Activated CD8-positive, alpha-beta memory T cell treated with anti-CD3 and anti-CD28 coated beads for 36 hours (primary cell): Measurements from ENCODE around the gene RGS9. TPM values are rescaled to one million over a fixed set of nuclear protein-coding genes. Genes with fewer than 3 reads are reported as not detected.

Experiments used
- CTCF ChIA-PET: fragments of 350-600 bp; sonication (Branson Sonifier 250); formaldehyde crosslinking; loops from one replicate; lab custom pipeline; 2021; ENCODE audit warnings: antibody characterized with exemption; lab: Charles Lee
- POLR2A ChIA-PET: fragments of 350-600 bp; sonication (Branson Sonifier 250); formaldehyde crosslinking; loops from one replicate; lab custom pipeline; 2021; ENCODE audit warnings: antibody characterized with exemption; lab: Charles Lee
- total RNA-seq, 2 experiments: library from RNA; stranded (reverse); gene quantifications; one replicate each; pipeline ENCODE4 v1.2.3, GENCODE V29; 2021

Gene RGS9
- total RNA-seq, 2 experiments from 2014 or later, result 1.3 to 1.7 TPM

DNA sequence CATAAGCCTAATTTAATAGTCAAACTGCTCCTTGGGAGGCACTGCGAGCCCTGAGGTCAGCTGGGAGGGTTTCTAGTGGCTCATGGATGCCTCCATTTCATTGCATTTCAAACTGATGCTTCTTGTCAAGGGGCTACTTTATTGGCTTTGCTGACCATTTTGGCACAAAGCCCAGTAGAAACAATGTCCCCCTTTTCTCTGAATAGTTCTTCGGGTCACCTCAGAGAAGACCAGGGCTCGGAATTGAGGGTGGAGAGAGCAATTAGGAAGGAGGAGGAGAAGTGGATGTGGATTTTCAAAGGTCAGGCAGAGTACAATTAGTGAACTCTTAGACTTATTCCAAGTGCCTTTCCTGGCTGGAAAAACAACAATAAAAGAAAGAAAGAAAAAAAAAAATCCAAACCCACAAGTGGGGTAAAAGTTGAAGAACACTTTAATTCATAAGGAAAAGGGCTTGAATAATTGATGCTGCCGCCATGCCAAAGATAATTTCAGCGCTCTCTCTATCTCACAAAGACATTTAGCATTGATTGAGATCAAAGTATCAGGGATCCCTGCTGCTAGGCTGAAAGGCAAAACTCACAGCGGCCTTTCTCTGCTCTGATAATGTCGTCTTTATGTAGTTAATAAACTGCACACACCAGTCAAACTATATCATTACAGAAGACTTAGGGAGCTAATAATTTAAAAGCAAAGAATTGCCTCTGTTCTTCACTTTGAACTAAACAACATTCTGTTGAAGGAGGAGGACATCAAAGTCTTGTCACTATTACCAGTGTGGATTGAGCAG, 122.7 kb downstream of the RGS9 start:
- ChIA-PET CTCF (no interaction called here), POLR2A (no interaction called here)

DNA sequence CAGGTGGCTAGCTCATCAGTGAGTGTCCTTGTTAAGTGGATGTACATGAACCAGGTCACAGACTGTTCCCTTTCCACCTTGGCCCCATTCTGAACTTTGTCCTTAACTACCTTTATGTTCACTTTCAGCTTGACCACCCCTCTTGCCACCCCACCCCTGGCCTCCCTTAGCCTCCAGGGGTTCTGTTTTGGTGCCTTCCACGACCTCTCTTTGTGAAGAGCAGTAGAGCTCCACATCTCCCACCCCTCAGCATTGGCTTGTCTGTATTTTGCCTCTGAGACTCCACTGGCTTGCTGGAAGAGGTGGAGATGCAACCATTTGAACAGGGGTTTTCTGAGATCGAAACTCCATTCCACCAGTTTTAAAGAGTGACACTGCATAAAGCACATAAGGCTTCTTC, 123.5 kb downstream of the RGS9 start:
- CTCF ChIA-PET, result no interaction called here
- POLR2A ChIA-PET, result no interaction called here

DNA sequence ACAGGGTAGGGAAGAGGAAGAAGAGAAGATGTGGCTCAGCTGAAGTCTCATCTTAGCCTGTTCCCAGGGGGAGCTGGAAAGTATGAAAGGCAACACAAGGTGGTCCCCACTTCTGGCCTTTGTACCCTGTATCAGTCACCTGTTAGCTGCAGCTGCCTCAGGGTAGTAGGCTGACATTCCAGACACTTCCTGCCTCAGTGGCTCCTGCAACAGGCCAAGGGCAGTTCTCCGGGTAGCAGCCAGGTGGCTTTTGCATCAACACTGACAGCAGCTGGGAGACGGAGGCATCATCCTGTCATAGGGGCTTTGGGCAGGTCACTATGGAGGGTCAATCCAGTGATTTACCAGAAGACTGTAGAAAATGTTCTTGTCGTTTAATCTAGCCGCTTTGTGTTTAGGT, 124.0 kb downstream of the RGS9 start:
- POLR2A ChIA-PET, result no interaction called here
- CTCF ChIA-PET, result no interaction called here

DNA sequence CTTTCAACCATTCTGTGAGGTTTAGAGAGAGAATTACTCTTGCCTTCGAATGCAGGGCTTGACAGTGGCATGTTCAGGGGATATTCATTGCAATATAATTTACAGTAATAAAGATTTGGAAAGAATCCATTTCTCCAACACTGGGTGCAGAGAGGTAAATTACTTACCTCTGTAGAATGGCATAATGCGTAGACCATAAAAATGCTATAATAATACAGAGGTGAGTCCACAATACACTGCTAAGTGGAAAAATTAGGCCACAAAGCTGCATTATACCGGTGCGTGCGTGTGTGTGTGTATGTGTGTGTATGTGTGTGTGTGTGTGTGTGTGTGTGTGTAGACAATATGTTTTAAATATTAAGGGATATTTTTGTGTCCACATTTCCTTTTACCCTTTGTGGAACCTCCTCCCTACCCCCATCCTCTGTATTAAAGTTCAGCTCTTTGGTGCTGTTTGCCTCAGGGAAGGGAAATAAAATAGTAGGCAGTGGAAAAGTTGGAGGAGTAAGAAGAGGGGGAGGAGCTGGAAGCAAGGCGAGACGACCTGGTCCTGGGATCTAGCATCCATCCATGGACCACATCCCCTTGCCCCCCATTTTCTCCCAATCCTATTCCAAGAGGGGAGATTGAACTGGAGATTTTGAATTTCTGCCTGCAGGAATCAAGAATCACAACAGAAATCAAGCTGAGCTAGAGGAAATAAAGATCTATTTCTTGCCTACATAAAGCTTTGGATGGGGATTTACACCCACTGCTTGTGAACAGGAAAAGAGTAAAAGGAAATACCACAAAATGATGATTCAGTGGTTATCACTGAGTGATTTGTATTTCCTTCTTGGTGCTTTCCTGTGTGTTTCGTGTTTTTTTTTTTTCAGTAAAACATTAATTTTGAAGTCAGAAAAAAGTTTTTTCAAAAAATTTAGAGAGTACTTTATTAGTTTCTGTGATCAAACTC, 124.8 kb downstream of the RGS9 start:
- CTCF ChIA-PET, result interaction anchor here (0.6 to 0.7 kb wide), 2 partner anchors 20 to 317 kb away, joined by 3 read pairs; no protein-coding TSS in a partner anchor
- POLR2A ChIA-PET, result no interaction called here

DNA sequence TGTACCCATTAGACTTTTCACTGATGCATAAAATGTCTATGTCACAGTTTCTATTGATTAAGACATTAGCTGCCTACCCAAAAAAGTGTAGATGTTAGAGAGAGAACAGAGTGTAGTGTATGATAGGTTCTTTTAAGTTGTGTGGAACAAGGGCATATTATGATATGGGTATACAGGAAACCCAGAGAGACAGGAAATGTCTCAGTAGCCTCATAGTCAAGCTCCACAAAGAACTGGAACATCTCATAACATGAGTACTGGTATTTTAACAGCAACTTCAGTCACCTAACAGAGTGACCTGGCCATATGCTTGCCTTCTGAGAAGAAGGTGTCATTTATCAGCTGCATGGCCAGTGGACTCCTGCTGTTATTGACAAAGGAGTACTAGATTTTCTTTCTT, 128.1 kb downstream of the RGS9 start:
- CTCF ChIA-PET, result no interaction called here
- POLR2A ChIA-PET, result no interaction called here

DNA sequence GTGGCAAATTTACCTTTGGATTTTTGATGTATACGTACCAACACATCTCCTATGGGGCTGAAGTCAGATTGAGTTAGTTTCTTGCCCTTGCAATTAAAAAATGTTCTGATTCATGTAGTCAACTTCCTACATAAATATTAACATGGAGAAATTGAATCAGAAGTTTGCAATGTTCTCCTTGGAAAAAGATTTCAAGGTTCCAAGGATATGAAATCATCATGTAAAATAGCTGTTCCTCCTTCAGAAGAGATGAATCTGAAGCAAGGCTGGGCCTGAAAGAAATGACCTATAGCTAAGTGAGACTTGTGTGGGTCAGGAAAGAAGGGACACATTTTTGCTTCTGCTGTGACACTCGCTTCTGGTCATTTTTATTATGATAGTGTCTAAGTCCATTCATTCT, 131.7 kb downstream of the RGS9 start:
- ChIA-PET POLR2A (no interaction called here), CTCF (no interaction called here)

DNA sequence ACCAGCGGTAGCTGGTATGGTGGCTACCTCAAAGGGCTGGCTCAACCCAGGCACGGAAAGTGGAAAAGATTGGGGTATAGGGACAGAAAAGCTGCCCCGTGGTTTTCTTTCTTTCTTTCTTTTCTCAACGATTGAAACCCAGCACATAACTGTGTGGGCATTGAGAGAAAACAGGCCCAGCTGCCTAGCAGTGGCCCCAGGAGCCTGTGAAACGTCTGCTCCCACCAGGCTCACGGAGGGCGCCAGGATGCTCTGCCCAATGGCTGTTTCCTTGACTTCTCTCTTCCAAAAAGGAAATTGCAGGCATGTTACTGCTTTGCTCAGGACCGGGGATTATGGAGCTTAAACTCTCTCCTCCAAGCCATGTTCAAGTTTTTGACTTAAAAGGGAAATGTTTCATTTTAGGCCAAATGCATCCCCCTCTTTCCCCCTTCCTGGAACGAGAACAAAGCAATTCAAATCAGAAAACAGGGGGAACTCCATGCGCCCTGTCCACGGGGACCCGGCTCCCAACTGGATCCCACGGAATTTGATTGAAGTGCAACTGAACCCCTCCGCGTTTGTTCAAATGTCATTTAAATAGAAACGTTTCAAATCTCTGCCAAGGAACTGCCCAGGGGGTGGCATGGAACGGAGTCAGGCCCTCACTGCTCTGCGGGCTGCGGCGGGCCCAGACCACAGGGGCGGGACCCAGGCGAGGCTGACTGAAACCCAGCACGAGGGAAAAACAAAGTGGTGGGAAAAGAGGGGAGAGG, 133.5 kb downstream of the RGS9 start:
- CTCF ChIA-PET, result no interaction called here
- POLR2A ChIA-PET, result no interaction called here

DNA sequence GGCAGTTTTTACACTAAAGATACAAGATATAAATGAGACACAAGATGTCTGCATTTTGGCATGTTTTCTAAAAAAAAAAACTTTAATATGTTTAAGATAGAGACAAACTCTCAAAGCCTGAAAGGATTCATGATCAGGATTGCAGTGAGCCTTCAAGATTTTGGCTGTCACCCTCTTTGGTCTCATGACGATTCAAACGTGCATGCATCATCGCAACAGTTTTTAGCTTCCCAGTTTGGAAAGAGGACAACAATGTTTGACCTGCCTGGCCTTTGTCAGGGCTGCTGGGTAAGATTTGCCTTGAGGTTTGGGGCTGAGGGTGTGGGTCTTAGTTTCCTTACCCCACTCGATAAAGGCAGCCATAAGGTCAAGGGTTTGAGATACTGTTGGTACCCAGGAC, 134.1 kb downstream of the RGS9 start:
- ChIA-PET CTCF (no interaction called here), POLR2A (no interaction called here)

Other genes with a start within 250 kb of the RGS9 start
- 1 to 10 TPM; 5.9 to 6.7 TPM for gene LRRC37A3, start 217.9 kb upstream of the RGS9 start, total RNA-seq
- 10 to 100 TPM; 53.2 to 53.6 TPM for gene GNA13, start 80.6 kb upstream of the RGS9 start, total RNA-seq